ENCODE results near the gene ARF3.
"Not testable (repeated sequence)": the region's sequence is repeated elsewhere in the genome, so short reads cannot be mapped to it uniquely, and the experiment has no call there.

ARF3 gene

GRCh38 chr12:48929551-48929950 is 27.7 kb downstream of the ARF3 start:
- DNase-seq (ENCODE audit: low read depth), result no peak

- no peak for DNase-seq (ENCODE audit: low read depth)
Measured at GRCh38 chr12:48927261-48927660, 30.0 kb downstream of the ARF3 start.

GRCh38 chr12:48925304-48926011 is 31.8 kb downstream of the ARF3 start, which contains the start of gene FKBP11:
FKBP11 (minus strand) TSS chr12:48925492; CDS start chr12:48925428, 64 bp downstream.
- DNase-seq (ENCODE audit: low read depth), result peak; percentile 75

GRCh38 chr12:48924617-48925303 is 32.5 kb downstream of the ARF3 start:
- peak; percentile 66 for DNase-seq (ENCODE audit: low read depth)

DNA sequence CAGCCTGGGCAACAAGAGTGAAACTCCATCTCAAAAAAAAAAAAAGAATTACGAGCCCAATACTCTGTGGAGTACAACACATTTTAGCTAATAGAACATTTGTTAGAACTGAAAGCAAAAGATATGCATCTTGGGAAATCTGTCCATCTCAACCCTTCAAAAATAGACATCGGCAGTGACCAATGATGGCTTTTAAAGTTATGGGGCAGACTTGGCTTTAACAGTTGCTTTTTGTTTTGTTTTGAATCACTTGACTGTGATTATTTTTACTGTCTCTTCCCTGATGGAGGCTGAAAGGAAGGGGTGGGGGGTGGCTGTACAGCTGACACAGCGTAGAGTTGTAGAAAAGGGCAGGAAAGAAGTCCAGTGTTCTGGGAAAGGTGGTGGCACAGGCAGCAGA is 34.2 kb downstream of the ARF3 start:
- DNase-seq (ENCODE audit: low read depth), result no peak

DNA sequence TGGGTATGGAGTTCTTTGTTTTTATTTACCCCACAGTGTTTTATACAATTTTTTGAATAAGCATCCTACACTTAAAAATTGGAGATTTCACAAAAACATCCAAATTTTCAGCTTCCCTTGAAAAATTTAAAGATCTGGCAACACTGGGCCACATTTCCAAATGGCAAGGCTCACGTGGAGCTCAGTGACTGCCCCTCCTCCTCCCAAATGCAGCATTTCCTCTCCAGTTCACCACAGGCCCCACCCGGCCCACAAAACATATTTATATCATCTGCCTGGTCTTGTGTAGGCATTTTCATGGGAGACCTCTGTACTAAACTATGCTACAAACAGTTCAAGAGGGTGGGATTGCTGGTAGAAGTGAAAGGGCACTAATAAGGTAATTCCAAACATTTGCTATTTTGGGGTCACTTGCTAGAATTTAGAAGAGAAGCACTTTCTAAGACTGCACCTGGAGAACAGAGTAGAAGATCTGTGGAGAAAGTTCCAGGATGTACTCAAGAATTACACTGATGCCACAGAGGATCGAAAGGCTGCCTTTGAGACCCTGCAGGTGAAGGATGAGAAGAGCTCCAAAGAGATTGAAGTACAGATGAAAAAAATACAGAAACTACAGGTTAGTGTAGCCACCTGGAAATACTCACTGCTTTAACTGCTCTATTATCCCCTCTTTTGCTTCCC is 39.3 kb downstream of the ARF3 start:
- DNase-seq (ENCODE audit: low read depth), result no peak

- DNase-seq (ENCODE audit: low read depth), result no peak
Measured at GRCh38 chr12:48910196-48910595, 47.1 kb downstream of the ARF3 start.

GRCh38 chr12:48909698-48910097 is 47.6 kb downstream of the ARF3 start:
- not testable (repeated sequence) for DNase-seq (ENCODE audit: low read depth)

GRCh38 chr12:48907245-48907644 is 50.0 kb downstream of the ARF3 start:
- no peak for DNase-seq (ENCODE audit: low read depth)

GRCh38 chr12:48903982-48904411 is 53.3 kb downstream of the ARF3 start:
- DNase-seq (ENCODE audit: low read depth), result peak; percentile 75

- no peak for DNase-seq (ENCODE audit: low read depth)
Measured at GRCh38 chr12:48903363-48903981, 53.8 kb downstream of the ARF3 start.

GRCh38 chr12:48901278-48901677 is 56.0 kb downstream of the ARF3 start:
- DNase-seq (ENCODE audit: low read depth), result no peak

- DNase-seq (ENCODE audit: low read depth), result no peak
Measured at GRCh38 chr12:48899651-48900050, 57.6 kb downstream of the ARF3 start.

GRCh38 chr12:48894271-48894670 is 63.0 kb downstream of the ARF3 start:
- no peak for DNase-seq (ENCODE audit: low read depth)

DNA sequence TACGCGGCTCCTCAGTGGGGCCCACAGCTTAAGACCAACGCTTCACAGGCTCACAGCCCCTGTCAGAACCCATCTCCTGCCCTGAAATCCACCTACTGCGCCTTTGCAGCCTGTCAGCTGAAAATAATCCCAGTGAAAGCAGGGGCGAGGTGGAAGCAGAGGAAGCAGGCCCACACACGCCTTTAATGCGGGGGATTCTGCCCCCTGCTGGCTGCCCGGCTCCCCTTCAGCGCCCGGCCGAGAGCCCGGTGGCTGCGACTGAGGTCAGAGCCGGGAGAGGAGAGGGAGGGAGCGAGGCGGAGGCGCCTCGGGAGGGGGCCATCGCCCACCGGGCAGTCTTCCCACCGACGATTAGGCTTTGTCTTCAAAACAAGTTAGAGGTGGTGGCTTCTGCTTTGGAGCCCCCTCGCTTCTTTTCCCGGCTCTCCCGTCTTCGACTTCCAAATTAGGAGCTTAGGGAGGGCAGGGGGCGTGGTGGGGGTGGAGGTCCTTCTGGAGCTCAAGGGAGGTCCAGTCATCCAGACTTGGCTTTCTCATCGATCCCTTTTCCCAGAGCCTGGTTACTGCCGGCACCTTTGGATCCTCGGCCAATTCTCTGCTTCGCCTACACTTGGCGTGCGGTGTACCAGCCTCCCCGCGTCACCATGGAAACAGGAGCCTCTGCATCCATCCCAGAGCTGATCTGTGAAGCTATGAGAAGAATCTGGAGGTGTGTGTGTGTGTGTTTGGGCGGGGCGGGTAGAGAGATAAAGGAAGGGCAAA is 66.4 kb downstream of the ARF3 start:
- peak; percentile 59 for DNase-seq (ENCODE audit: low read depth)

GRCh38 chr12:48889679-48890078 is 67.6 kb downstream of the ARF3 start:
- no peak for DNase-seq (ENCODE audit: low read depth)

Measured in stimulated activated CD8-positive, alpha-beta memory T cell treated with anti-CD3 and anti-CD28 coated beads, Interleukin-4, amount 100 ng/mL, for 24 hours (primary cell).